GM12801 (cell line): ENCODE data around the gene FYTTD1.

ENCODE experiments used
- CTCF ChIP-seq: IDR thresholded peaks from one replicate; pipeline ENCODE4 v1.5.1; 2011; ENCODE audit warnings: control low read depth; ENCODE audit not compliant: insufficient read length; ENCODE audit errors: extremely low read depth

FYTTD1 gene

GRCh38 chr3:197809356-197810020 lies 59.8 kb downstream of the FYTTD1 start:
- TF ChIP-seq CTCF, result no peak

- no peak for TF ChIP-seq CTCF
Observed at GRCh38 chr3:197810901-197811300, 61.2 kb downstream of the FYTTD1 start.

- no peak for TF ChIP-seq CTCF
Observed at GRCh38 chr3:197811343-197811742, 61.7 kb downstream of the FYTTD1 start.

GRCh38 chr3:197814372-197814771 lies 64.7 kb downstream of the FYTTD1 start:
- TF ChIP-seq CTCF, result no peak

GRCh38 chr3:197820550-197821335 lies 71.1 kb downstream of the FYTTD1 start:
- no peak for TF ChIP-seq CTCF

GRCh38 chr3:197829397-197830045 lies 79.8 kb downstream of the FYTTD1 start:
- TF ChIP-seq CTCF, result no peak

- no peak for TF ChIP-seq CTCF
Observed at GRCh38 chr3:197830308-197830966, 80.8 kb downstream of the FYTTD1 start.
